Activated B cell treated with CpG ODN at 0.5 μM for 24 hours (primary cell): ENCODE results near the gene CCDC136. TPM values are rescaled to one million over a fixed set of nuclear protein-coding genes. Genes with fewer than 3 reads are reported as not detected.

Experiments
- ATAC-seq: fragments of 200-7000 bp; cut with Tn5 transposase; one replicate; pipeline ENCODE4 v1.10.0; 2021; ENCODE audit warnings: low read depth, mild to moderate bottlenecking, moderate library complexity
- CTCF ChIA-PET: fragments of 350-600 bp; sonication (Branson Sonifier 250); formaldehyde crosslinking; loops from one replicate; lab custom pipeline; 2021; ENCODE audit warnings: antibody characterized with exemption; lab: Charles Lee
- POLR2A ChIA-PET: fragments of 350-600 bp; sonication (Branson Sonifier 250); formaldehyde crosslinking; loops from one replicate; lab custom pipeline; 2021; ENCODE audit warnings: antibody characterized with exemption; lab: Charles Lee
- DNase-seq: peaks from one replicate; pipeline ENCODE4 v3.0.0; 2022
- H3K27ac Mint-ChIP-seq: one replicate; pipeline ENCODE4 v1.8.0; 2020; ENCODE audit warnings: mixed read lengths
- H3K27me3 Mint-ChIP-seq: one replicate; pipeline ENCODE4 v1.8.0; 2021; ENCODE audit warnings: mixed read lengths
- H3K36me3 Mint-ChIP-seq: one replicate; pipeline ENCODE4 v1.8.0; 2021; ENCODE audit warnings: low read depth, mixed read lengths
- H3K4me1 Mint-ChIP-seq: one replicate; pipeline ENCODE4 v1.8.0; 2021; ENCODE audit warnings: mixed read lengths
- H3K4me3 Mint-ChIP-seq: one replicate; pipeline ENCODE4 v1.8.0; 2020; ENCODE audit warnings: mild to moderate bottlenecking, mixed read lengths
- H3K9me3 Mint-ChIP-seq: one replicate; pipeline ENCODE4 v1.8.0; 2020; ENCODE audit warnings: mixed read lengths
- CTCF ChIP-seq: fragments of 200-600 bp; IDR thresholded peaks from one replicate; pipeline ENCODE4 v1.8.0; 2022; ENCODE audit warnings: antibody characterized with exemption, mild to moderate bottlenecking
- intact Hi-C: fragments of 100-400 bp; cut with micrococcal nuclease; formaldehyde crosslinking; loops from one replicate; pipeline ENCODE4 v1.15.1; 2024
- total RNA-seq: library from RNA; stranded (reverse); gene quantifications from 2 replicates; pipeline ENCODE4 v1.2.3, GENCODE V29; 2022

CCDC136 gene
- total RNA-seq, 1 donor from 2014 or later, result 5.1 TPM

GRCh38 chr7:128868624-128869137, 76.9 kb downstream of the CCDC136 start:
- ATAC-seq (no peak), DNase-seq (no peak)
- H3K9me3 Mint-ChIP-seq, result no peaks in the 10 kb centered on the region
- TF ChIP-seq CTCF, result no peak
- peaks cover 27% of the 10 kb centered on the region for H3K36me3 Mint-ChIP-seq
- intact Hi-C loops, result loop anchor here (10.0 kb wide), 2 partner anchors 394 to 464 kb away; partner anchors contain the start of genes IMPDH1 and METTL2B
- ChIA-PET POLR2A (no interaction called here), CTCF (interaction anchor here (1.0 kb wide), 1 partner anchor 15 kb away, joined by 3 read pairs; no protein-coding TSS in a partner anchor)
- peaks cover 27% of the 10 kb centered on the region for H3K4me1 Mint-ChIP-seq
- H3K27ac Mint-ChIP-seq, result no peak overlapping the region
- H3K4me3 Mint-ChIP-seq, result peak overlapping the region; percentile 62
- peaks cover 8% of the 10 kb centered on the region for H3K27me3 Mint-ChIP-seq

GRCh38 chr7:128869138-128869943, 77.6 kb downstream of the CCDC136 start:
- Mint-ChIP-seq H3K9me3 (no peaks in the 10 kb centered on the region), H3K27me3 (peaks cover 8% of the 10 kb centered on the region), H3K4me1 (peaks cover 24% of the 10 kb centered on the region), H3K27ac (no peak overlapping the region), H3K4me3 (peak overlapping the region; percentile 62), H3K36me3 (peaks cover 27% of the 10 kb centered on the region)
- ChIA-PET CTCF (interaction anchor here (1.0 kb wide), 1 partner anchor 14 kb away, joined by 4 read pairs; no protein-coding TSS in a partner anchor), POLR2A (no interaction called here)
- intact Hi-C loops, result loop anchor here (10.0 kb wide), 2 partner anchors 395 to 465 kb away; partner anchors contain the start of genes IMPDH1 and METTL2B
- DNase-seq, result peak; percentile 46
- ATAC-seq, result peak; percentile 83
- no peak for TF ChIP-seq CTCF

- Mint-ChIP-seq H3K9me3 (no peaks in the 10 kb centered on the region), H3K4me3 (peak overlapping the region; percentile 64), H3K4me1 (peaks cover 20% of the 10 kb centered on the region), H3K27ac (no peak overlapping the region), H3K36me3 (peaks cover 23% of the 10 kb centered on the region), H3K27me3 (peaks cover 8% of the 10 kb centered on the region)
- ChIA-PET POLR2A (no interaction called here), CTCF (interaction anchor here (1.0 kb wide), 1 partner anchor 13 kb away, joined by 4 read pairs; no protein-coding TSS in a partner anchor)
- no peak for TF ChIP-seq CTCF
- intact Hi-C loops, result loop anchor here (10.0 kb wide), 2 partner anchors 395 to 465 kb away; partner anchors contain the start of genes IMPDH1 and METTL2B
- ATAC-seq (peak; percentile 7), DNase-seq (no peak)
Observed at GRCh38 chr7:128869944-128870285, 78.1 kb downstream of the CCDC136 start.

GRCh38 chr7:128871050-128871449, 79.3 kb downstream of the CCDC136 start:
- Mint-ChIP-seq H3K36me3 (peaks cover 12% of the 10 kb centered on the region), H3K27ac (no peak overlapping the region), H3K4me3 (peak overlapping the region; percentile 15), H3K4me1 (peaks cover 13% of the 10 kb centered on the region), H3K27me3 (peaks cover 8% of the 10 kb centered on the region), H3K9me3 (no peaks in the 10 kb centered on the region)
- ChIA-PET POLR2A (no interaction called here), CTCF (interaction anchor here (1.7 kb wide), 1 partner anchor 13 kb away, joined by 3 read pairs; no protein-coding TSS in a partner anchor)
- DNase-seq (no peak), ATAC-seq (no peak)
- intact Hi-C loops, result no loop called here
- no peak for TF ChIP-seq CTCF

Other genes starting within 250 kb of the CCDC136 start
- gene GARIN1A, start 119.7 kb upstream of the CCDC136 start, total RNA-seq, result 1.2 and 1.4 TPM in 2 replicates
- 14.7 and 15.4 TPM in 2 replicates for gene CALU, start 52.6 kb upstream of the CCDC136 start, total RNA-seq
- not detected in 2 replicates for gene OPN1SW, start 16.2 kb upstream of the CCDC136 start, total RNA-seq
- gene FLNC, start 38.4 kb downstream of the CCDC136 start, total RNA-seq, result not detected in 2 replicates
- gene ATP6V1F, start 70.9 kb downstream of the CCDC136 start, total RNA-seq, result 100.0 and 113 TPM in 2 replicates
- gene KCP, start 118.7 kb downstream of the CCDC136 start, total RNA-seq, result 4.1 and 4.4 TPM in 2 replicates
- gene IRF5, start 146.0 kb downstream of the CCDC136 start, total RNA-seq, result 145 and 164 TPM in 2 replicates